HG02884 (cell line): Measurements from ENCODE around the gene EGR4.

ENCODE experiments used
- ATAC-seq: cut with Tn5 transposase; IDR thresholded peaks from one replicate; pipeline ENCODE4 v1.9.1; 2021; ENCODE audit warnings: mild to moderate bottlenecking, moderate library complexity; ENCODE audit not compliant: unreplicated experiment

EGR4 gene

DNA sequence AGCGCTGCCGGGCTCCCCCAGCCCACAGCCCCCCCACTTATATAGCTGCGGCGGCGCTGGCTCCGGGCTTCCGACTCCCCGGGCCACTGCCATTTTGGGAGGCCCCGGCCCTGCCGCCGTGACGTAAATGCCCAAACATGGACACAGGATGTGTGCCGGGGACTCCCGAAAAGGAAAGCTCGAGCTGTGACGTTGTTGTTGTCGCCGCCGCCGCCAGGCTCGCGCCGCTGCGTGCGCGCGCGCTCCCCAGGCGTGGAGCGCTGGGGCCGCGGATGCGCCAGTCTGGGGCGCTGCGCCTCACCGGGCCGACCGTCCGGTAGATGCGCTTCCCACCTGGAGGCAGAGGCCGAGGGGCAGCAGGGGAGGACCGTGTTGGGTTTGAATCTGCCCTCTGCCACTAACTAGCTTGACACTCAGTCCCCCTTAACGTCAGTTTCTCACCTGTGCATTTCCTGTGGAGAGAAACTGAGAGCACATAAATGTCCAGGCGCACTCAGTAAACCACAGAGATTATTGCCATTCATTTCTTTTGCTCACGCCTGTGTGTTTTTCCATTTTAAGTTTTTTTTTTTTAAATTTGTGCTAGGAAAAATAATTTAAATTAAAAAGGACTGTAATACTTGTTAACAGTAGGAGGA lies at the start of gene EGR4:
Gene EGR4, minus strand, starts transcription at position 15 of the 638 bp plus-strand sequence. CDS start 231 bp downstream, outside the sequence.
- peak; percentile 88 for ATAC-seq

DNA sequence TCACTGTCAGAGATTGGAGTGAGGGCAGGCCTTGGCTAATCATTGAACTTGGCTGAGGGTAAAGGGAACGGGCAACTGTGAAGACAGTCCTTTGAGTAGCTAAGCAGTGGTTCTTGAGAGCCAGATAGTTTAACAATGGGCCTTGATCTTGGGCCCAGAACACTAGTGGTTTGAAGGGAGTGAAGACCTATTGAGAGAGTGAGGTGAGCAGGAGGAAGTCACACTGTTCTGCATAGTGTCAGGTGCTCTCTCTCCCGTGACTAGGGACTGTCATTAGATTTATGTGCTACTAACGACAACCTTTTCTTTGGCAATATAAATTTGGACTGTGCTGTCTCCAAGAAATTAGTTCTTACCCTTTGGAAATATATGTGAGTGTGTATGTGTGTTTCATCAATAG lies 47.7 kb upstream of the EGR4 start:
- no peak for ATAC-seq

DNA sequence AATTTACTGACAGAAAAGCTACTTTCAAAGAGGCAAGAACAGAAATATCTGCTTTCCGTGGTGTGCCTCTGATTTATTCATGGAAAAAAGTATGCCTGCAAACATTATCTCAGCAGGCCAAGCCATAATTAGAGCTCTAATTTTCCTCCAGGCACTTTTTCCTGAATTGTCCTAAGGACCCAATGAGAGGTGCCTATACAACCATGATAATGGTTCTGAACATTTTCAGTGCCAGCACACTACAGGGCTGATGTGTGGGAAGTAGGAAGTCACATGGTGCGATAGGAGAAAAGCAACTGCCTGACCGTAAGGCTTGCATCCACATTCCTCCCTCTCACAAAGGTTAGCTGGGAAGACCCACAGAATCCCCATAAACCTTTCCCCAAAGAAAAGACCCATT lies 45.9 kb upstream of the EGR4 start:
- no peak for ATAC-seq

DNA sequence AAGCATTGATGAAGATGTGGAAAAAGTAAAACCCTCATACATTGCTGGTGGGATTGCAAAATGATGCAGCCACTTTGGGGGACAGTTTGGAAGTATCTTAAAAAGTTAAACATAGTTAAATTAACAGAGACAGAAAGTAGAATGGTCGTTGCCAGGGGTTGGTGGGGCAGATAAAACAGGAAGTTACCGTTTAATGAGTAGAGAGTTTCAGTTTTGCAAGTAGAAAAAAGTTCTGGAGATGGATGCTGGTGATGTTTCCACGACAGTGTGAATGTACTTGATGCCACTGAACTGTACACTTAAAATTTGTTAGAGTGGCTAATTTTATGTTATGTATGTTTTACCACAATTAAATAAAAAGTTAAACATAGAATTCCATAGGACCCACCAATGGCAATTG lies 44.5 kb upstream of the EGR4 start:
- ATAC-seq: no peak

DNA sequence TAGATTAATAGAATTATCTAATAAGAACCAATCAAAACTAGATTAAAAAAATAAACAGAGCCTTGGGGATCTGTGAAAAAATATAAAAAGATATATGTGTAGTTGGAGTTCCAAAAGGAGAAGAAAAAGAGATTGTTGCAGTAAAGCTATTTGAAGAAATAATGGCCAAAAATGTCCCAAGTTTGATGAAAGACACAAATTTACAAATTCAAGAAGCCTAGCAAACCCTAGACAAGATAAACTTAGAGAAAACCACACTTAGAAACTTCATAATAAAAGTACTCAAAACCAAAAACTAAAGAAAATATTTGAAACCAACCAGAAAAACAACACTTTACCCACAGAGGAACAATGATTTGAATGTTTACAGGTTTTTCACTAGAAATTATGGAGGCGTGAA lies 41.3 kb upstream of the EGR4 start:
- no peak for ATAC-seq

DNA sequence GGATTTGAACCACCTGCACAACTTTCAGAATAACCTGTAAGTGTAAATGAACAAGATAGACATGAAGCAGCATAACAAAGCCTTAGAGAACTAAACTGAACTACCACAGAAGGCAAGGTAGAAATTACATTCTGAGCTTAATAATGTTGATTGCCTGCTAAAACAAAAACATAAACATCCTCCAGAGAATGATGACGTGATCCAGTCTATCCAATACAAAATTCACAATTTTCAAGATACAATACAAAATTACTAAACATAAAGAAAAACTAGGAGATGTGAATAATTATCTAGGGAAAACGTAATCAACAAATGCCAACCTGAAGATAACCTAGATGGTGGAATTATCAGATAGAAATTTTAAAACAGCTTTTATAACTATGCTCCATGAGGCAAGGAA lies 40.7 kb upstream of the EGR4 start:
- ATAC-seq: no peak

DNA sequence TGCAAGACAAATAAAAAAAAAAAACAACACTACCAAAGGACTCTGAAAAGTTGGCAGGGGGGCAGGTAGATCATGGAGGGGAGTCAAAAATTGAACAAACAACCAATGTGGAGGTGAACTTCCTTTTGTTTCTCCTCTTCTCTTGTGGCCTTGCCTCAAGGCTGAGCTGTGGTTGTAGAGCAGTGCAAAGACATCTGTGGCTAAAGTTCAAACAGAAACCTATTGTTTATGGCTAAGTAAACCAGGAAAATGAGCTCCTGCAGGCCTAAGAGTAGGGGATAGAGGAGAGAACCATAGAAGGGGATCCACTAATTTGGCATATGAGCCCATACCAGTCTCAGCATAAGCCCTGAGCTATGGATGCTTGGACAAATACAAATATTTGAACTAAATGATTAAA lies 40.2 kb upstream of the EGR4 start:
- no peak for ATAC-seq

DNA sequence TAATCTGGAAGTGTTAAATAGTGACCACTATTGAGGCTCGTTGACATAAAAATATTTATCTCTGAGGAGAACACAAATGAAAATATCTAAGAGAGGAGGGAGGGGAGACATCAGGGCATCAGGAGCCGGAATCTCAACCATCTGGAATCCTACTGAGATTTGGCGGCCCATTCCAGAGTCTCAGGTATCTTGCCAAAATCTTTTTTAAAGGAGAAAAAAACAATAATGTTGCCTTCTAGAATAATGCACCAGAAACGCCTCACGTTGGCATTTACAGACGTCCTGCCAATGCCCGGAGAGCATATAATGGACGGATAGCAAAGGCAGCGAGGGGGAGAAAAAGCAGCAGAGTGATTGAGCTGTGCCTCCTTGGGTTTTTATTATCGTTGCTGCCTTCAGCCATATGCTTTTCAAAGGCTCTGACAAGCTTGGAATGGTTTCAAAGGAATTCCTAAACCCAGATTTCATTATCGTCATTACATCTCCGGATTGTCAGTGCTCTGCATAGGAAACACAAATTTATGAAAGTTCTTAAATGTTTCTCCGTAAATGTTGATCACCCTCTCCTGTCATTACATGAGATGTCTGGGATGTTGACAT lies 30.9 kb upstream of the EGR4 start:
- no peak for ATAC-seq

DNA sequence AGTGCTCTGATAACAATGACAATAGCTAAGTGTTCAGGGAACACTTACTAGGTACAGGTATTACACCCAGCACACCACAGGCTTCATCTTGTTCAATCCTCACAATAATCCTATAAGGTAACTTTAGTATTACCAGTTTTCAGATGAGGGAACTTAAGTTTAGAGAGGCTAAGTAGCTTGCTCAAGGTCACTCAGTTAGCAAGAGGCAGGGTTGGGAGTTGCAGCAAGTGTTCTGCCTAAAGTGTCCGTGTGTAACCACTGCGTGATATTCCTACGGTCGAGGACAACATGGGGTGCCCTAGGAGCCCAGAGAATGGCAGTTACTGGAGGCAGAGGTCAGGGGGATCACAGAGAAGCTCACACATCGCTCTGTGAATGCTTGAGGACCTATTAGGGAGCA lies 30.2 kb upstream of the EGR4 start:
- ATAC-seq: no peak

DNA sequence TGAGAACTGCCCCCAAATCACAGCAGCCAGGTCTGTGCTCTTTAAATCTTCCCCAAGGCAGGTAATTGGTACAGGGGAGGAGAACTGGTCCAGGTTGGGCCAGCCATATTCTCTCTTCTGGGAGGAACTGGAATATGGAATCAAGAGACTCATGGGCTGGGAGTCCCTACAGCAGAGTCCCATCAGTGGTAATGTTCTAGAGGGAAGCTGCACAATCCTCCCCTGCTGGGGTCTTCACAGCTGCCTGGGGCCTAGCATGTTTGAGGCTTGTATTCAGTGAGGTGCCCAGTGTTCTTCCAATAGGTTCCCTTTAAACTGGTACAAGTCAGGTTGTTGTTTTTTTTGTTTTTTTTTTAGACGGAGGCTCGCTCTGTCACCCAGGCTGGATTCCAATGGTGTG lies 21.1 kb upstream of the EGR4 start:
- no peak for ATAC-seq

DNA sequence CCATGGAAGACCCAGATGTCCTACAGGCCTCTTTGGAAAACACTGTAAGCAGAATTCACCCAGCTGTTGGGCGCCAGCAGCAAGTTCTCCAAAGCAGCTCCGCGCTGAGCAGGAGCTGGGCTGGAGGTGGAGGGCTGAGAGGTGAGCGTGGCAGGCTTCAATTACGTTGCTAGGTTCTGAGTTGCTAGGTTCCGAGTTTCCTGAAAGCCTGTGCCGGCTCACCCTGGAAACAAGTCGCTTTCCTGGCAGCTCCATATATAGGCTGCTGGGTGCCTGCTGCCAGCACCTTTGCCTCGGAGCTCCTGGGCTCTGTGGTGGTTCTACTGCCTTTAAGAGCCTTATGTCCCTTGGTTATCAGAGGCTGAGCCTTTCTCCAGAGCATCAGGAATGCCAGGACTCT lies 14.4 kb upstream of the EGR4 start:
- no peak for ATAC-seq

DNA sequence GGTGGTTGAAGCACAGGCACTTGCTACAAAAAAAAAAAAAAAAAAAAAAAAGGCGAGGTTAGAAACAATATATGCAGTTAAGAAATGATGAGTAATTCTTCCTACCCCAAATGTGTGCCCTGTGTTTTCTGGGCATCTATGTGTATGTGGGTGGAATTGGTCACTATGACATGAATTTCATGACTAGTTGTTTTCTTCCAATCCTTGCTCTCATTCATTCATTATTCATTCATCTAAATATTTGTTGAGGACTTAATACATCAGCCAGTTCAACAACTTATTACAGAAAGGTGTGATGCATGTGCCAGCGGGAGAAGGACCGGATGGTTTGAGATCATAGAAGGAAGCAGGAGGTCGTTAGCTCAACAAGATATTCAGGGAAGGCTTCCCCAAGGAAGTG lies 8.3 kb upstream of the EGR4 start:
- no peak for ATAC-seq

DNA sequence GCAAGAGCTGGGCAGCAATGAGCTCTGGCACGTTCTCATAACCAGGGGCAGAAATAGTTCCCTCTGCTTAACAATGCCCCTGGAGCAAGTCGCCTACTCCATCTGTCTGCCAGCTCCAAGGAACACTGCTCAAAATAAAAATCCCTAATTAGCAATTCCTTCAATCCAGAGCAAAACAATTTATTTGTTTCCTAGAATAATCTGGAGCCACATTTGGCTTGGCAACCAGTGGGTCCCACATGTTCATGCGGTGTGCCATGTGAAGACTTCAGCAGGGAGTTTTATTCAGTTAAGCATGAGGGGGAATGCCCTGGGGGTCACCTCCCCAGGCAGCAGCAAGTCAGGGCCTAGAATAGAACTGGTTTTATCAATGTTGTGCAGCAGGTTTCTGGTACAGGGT lies 7.6 kb upstream of the EGR4 start:
- ATAC-seq: no peak

DNA sequence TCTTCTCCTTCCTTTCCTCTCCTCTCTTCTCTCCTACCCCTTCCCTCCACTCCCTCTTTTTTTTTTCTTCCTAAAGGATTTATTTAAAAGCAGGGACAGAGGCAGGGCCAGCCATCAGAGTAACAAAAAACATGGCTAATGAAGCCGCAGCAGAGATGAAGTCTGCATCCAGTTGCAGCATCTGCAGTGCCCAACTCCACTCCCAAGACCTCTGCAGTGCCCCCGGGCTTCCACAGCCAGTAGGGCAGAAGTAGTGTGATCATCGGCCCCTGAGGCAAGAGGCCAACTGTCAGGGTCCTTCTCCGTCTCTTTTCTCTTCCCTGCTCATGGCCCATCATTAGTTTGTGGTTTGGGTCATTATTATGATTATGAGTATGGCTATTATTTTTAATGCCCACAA lies 4.2 kb upstream of the EGR4 start:
- no peak for ATAC-seq

DNA sequence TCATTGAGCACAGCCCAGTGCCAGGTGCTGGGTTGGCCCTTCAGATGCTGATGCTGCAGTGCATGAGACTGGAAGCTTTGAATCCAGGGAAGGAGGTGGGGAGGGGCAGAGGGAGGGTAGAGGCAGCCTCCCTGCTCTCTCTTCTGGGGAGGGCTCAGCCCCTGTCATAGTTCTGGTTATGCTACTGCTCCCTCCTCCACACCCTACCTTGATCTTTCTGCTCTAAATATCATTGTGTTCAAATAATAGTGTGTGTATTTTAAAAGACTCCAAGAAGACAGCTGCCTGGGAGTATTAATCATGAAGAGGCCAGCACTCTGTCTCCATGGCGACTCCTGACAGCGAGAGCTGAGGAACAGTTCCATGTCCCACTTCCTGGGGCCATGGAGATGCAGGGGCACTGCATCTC lies 3.8 kb upstream of the EGR4 start:
- no peak for ATAC-seq

DNA sequence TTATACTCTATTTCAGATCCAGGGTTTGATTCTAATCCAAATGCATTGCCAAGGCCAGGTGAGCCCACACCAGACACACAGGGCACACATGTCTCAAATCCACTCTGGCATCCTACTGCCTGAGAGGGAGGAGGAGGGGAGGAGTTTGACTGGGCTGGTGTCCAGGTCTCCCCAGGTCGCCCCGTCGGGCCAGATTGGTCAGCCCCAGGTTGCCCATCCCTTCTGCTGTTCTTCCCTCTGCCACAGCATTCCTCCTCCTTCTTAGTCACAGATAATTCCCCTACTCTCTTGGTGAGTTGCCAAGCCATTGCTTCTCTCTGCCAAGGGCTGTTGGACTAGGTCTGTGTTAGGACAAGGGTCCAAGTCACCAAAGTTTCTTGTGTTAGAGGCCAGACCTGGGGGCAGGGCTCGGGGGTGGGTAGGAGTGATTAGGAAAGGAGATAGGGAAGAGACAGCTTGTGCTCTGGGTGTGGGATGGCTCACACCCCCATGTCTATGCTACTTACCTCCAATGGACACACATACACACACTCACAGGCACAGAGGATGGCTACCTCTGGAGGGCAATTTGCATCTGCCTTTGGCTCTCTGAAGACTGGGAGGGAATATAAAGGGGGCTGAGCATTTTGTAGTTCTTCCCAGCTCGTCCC lies 2.5 kb upstream of the EGR4 start:
- no peak for ATAC-seq

DNA sequence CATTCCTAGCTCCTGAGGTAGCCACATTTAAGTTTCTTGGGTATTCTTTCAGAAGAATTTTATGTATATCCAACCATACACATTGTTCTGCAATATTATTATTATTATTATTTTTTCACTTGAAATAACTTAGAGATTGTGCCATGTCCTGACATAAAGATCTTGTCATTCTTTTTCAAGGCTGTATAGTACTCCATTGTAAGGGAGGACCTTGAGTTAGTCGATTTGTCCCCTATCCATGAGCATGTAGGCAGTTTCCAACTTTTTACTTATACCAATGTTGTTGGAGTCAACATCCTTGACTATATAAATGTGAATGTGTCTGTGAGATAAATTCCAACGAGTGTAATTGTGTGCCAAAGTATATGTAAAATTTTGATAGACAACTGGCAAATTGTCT lies 891 bp upstream of the EGR4 start:
- ATAC-seq: no peak

DNA sequence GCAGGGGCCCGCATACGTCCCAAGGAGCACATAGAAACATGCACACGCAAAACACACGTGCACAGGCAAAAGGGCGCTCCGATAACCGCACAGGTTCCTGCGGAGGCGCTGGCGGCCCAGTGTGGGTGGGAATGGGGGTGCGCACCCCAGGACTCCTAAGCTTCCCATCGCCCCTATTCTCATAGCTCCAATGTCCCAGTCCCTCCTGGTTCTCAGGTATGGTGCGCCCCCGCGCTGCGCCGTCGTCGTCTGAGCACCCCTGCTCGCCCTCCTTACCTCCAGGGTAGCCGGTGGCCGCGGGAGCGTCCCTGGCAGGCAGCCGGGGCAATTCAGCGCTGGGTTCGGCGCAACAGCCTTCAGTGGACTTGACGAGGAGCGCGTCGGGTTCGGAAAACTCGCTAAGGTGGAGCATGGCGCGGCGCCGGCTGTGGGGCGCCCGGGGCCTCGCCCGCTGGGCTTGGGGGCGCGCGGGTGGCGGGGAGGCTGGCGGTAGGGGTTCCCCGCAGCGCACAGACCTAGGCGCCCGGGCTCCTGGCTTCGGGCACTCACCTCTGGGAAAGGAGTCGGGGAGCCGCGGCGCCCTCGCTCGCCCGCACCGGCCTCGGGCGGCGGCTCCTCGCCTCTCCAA lies 328 bp downstream of the EGR4 start:
- no peak for ATAC-seq

DNA sequence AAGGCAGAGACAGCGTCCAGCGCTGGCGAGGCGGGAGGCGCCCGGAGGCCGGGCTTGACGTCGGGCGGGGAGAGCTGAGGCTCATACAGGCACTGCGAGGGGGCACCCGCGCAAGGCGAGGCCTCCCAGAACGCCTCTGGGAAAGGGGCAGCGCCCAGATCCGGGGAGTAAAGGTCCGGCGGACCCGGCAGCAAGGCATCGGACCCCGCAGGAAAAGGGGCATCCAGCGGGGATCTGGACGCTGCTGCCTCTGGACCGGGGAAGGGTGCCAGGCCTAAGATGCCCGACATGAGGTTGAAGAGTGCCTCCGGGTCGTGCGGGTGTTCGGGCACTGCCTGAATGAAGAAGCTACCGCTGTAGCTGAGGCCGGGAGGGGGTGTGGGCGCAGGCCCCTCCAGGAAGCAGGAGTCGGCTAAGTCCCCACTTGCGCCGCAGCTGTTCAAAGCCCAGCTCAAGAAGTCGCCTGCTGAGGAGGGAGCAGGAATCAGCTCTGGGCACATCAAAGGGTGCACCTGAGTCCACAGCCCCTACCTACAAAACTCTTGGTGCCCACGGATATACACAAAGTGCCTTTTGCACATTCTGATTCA lies 937 bp downstream of the EGR4 start:
- ATAC-seq: no peak

DNA sequence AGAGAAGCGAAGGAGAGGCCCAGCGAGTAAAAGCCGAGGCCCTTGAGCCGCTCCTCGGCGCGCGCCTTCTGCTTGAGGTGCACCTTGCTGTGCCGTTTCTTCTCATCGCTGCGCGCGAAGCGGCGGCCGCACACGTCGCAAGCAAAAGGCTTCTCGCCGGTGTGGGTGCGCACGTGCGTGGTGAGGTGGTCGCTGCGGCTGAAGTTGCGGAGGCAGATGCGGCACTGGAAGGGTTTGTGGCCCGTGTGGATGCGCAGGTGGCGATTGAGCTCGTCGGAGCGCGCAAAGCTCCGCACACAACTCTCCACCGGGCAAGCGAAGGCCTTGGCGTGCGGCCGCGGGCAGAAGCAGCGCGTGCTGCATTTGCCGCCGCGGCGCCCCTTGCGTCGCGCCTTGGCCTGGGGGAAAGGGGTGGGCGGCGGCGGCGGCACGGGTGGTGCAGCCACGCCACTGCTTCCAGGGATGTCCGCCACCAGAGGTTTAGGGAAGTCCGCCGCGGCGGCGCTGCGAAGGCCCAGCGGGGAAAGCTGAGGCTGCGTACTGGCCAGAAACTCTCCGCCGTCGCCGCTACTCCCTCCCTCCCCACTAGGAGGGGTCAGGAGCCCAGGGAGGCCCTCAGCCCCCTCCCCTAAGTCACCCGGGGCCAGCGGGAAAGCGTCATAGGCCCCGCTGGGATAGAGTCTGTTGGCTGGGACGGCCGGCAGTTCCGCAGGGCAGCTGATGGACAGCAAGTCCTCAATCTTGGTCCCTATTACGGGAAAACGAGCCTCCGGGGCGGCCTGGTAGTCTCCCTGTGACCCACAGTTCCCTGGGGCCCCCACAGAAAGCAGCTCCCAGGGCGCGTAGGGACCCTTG lies 1.7 kb downstream of the EGR4 start:
- ATAC-seq: no peak

DNA sequence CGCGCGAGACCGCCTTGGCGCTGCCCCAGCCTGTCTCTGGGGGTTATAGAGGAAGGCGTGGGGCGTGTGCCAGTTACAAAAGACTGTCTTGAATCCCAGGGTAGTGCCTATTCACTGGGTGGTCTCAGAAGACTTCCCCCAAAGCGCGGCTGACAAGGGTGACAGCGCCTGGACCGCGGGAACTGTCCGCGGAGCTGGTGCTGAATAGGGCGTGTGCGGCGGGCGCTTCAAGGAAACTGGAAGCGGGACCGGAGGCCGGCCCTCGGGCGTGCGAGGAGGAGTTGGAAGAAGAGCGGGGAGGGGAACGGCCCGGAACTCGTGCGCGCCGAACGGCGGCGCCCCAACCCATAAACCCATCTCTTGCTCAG lies 2.3 kb downstream of the EGR4 start:
- ATAC-seq: no peak
